Kasumi-1 (cell line): ENCODE results near the gene GTF2H3.
A peak's percentile ranks its signal among the peaks of the same experiment; 100 is the strongest.
"Not testable (repeated sequence)": the region's sequence is repeated elsewhere in the genome, so short reads cannot be mapped to it uniquely, and the experiment has no call there.

Experiments used
- DNase-seq, 2 experiments: peaks; one replicate each; lab custom pipeline; 2025; lab: John Stamatoyannopoulos, UW

Gene GTF2H3

GRCh38 chr12:123633379-123634141 lies at the start of gene GTF2H3, which contains the start of gene EIF2B1:
TSS of gene GTF2H3 (plus strand) at chr12:123633829. CDS start at chr12:123633860, 31 bp downstream.
TSS of gene EIF2B1 (minus strand) at chr12:123633686. CDS start at chr12:123633557, 129 bp downstream.
- DNase-seq, result peak; percentile 98 to 99

GRCh38 chr12:123591702-123592481 lies 41.7 kb upstream of the GTF2H3 start:
- DNase-seq, result no peak

GRCh38 chr12:123595729-123596128 lies 37.9 kb upstream of the GTF2H3 start:
- no peak for DNase-seq

- no peak for DNase-seq
These were observed 36.5 kb upstream of the GTF2H3 start for GRCh38 chr12:123597100-123597499.

- DNase-seq, result no peak
These were observed 35.1 kb upstream of the GTF2H3 start for GRCh38 chr12:123598522-123598921.

GRCh38 chr12:123599310-123599709 lies 34.3 kb upstream of the GTF2H3 start:
- DNase-seq, result no peak

GRCh38 chr12:123599721-123600120 lies 33.9 kb upstream of the GTF2H3 start:
- DNase-seq, result no peak

- DNase-seq, result peak; percentile 71 to 84
These were observed 31.8 kb upstream of the GTF2H3 start, which contains the start of gene DDX55 for GRCh38 chr12:123601602-123602489. TSS of gene DDX55 (plus strand) at chr12:123602099. CDS start at chr12:123602149, 50 bp downstream.

GRCh38 chr12:123602651-123603195 lies 30.9 kb upstream of the GTF2H3 start:
- DNase-seq, result no peak

GRCh38 chr12:123603495-123603894 lies 30.1 kb upstream of the GTF2H3 start:
- DNase-seq, result not testable (repeated sequence)

GRCh38 chr12:123607756-123608155 lies 25.9 kb upstream of the GTF2H3 start:
- no peak for DNase-seq

GRCh38 chr12:123608182-123608581 lies 25.4 kb upstream of the GTF2H3 start:
- no peak for DNase-seq

GRCh38 chr12:123614110-123614509 lies 19.5 kb upstream of the GTF2H3 start:
- no peak for DNase-seq

GRCh38 chr12:123614531-123614930 lies 19.1 kb upstream of the GTF2H3 start:
- no peak for DNase-seq

- DNase-seq, result no peak
These were observed 16.5 kb upstream of the GTF2H3 start for GRCh38 chr12:123617144-123617543.

GRCh38 chr12:123617580-123617979 lies 16.0 kb upstream of the GTF2H3 start:
- no peak for DNase-seq

- DNase-seq, result no peak
These were observed 12.5 kb upstream of the GTF2H3 start for GRCh38 chr12:123621101-123621500.

- DNase-seq, result no peak
These were observed 11.8 kb upstream of the GTF2H3 start for GRCh38 chr12:123621619-123622530.

- DNase-seq, result no peak
These were observed 523 bp downstream of the GTF2H3 start for GRCh38 chr12:123634142-123634561.

GRCh38 chr12:123643911-123644310 lies 10.3 kb downstream of the GTF2H3 start:
- no peak for DNase-seq
